Astrocyte (in vitro differentiated cells and primary cell): Measurements from ENCODE around the gene PGM2L1. TPM values are rescaled to one million over a fixed set of nuclear protein-coding genes. Genes with fewer than 3 reads are reported as not detected.

Experiments used
- DNase-seq: peaks from one replicate; pipeline ENCODE4 v3.0.0-alpha.2; 2010; ENCODE audit warnings: low read depth
- FAIRE-seq: peaks from 2 replicates; lab custom pipeline; 2011; peaks lifted over from hg19 to GRCh38; lab: Jason Lieb, UNC
- H2AFZ ChIP-seq: 2 replicates; pipeline ENCODE4 v1.6.0; 2012; ENCODE audit warnings: low read depth, low read length, inconsistent platforms
- H3K27ac ChIP-seq: 2 replicates; pipeline ENCODE4 v1.5.1; 2011; ENCODE audit warnings: low read depth, low read length, inconsistent platforms
- H3K27me3 ChIP-seq: 2 replicates; pipeline ENCODE4 v1.6.0; 2011; ENCODE audit warnings: low read length, inconsistent platforms; ENCODE audit not compliant: insufficient read depth
- H3K36me3 ChIP-seq: 2 replicates; pipeline ENCODE4 v1.5.1; 2011; ENCODE audit warnings: low read length, inconsistent platforms; ENCODE audit not compliant: insufficient read depth
- H3K4me1 ChIP-seq: 2 replicates; pipeline ENCODE4 v1.5.1; 2011; ENCODE audit warnings: low read length, inconsistent platforms; ENCODE audit not compliant: insufficient read depth
- H3K4me2 ChIP-seq: 2 replicates; pipeline ENCODE4 v1.6.0; 2012; ENCODE audit warnings: low read length, inconsistent platforms
- H3K4me3 ChIP-seq: 2 replicates; pipeline ENCODE4 v1.5.1; 2011; ENCODE audit warnings: low read depth, mild to moderate bottlenecking, low read length, inconsistent platforms; ENCODE audit not compliant: insufficient read depth
- H3K79me2 ChIP-seq: 2 replicates; pipeline ENCODE4 v1.6.0; 2012; ENCODE audit warnings: mild to moderate bottlenecking, low read length, inconsistent platforms; ENCODE audit not compliant: insufficient read depth
- H3K9ac ChIP-seq: 2 replicates; pipeline ENCODE4 v1.6.0; 2012; ENCODE audit warnings: mild to moderate bottlenecking, low read length, inconsistent platforms
- H3K9me3 ChIP-seq: 2 replicates; pipeline ENCODE4 v1.5.1; 2012; ENCODE audit warnings: low read depth, mild to moderate bottlenecking, low read length, inconsistent platforms; ENCODE audit not compliant: insufficient read depth
- H4K20me1 ChIP-seq: 2 replicates; pipeline ENCODE4 v1.6.0; 2012; ENCODE audit warnings: low read length, inconsistent platforms; ENCODE audit not compliant: insufficient read depth
- H3K27ac Mint-ChIP-seq: one replicate; pipeline ENCODE4 v1.8.0; 2021; ENCODE audit warnings: mild to moderate bottlenecking, mixed read lengths; ENCODE audit not compliant: unreplicated experiment
- H3K27me3 Mint-ChIP-seq: one replicate; pipeline ENCODE4 v1.8.0; 2021; ENCODE audit warnings: low read depth, mixed read lengths; ENCODE audit not compliant: unreplicated experiment
- H3K36me3 Mint-ChIP-seq: one replicate; pipeline ENCODE4 v1.8.0; 2021; ENCODE audit warnings: low read depth, mixed read lengths; ENCODE audit not compliant: unreplicated experiment
- H3K4me1 Mint-ChIP-seq: one replicate; pipeline ENCODE4 v1.8.0; 2021; ENCODE audit warnings: low read depth, mixed read lengths; ENCODE audit not compliant: unreplicated experiment
- H3K4me3 Mint-ChIP-seq: one replicate; pipeline ENCODE4 v1.8.0; 2021; ENCODE audit warnings: mild to moderate bottlenecking, moderate library complexity, mixed read lengths; ENCODE audit not compliant: unreplicated experiment
- H3K9me3 Mint-ChIP-seq: one replicate; pipeline ENCODE4 v1.8.0; 2021; ENCODE audit warnings: mild to moderate bottlenecking, mixed read lengths; ENCODE audit not compliant: unreplicated experiment
- EZH2 ChIP-seq: IDR thresholded peaks from 2 replicates; pipeline ENCODE4 v1.6.1; 2012; ENCODE audit warnings: mild to moderate bottlenecking, low read length, inconsistent platforms; ENCODE audit not compliant: insufficient read depth
- total RNA-seq: library from RNA; stranded (reverse); gene quantifications from 2 replicates; pipeline ENCODE4 v1.2.1, GENCODE V29; 2021
- TF ChIP-seq, protein P1 (sequence below): IDR thresholded peaks from 2 replicates; pipeline ENCODE4 v1.5.1; 2011; ENCODE audit warnings: low read depth, mild to moderate bottlenecking, inconsistent platforms, low read length, moderate library complexity; ENCODE audit not compliant: insufficient read depth

The PGM2L1 gene
- total RNA-seq, 1 donor from 2014 or later = 43.6 TPM

DNA sequence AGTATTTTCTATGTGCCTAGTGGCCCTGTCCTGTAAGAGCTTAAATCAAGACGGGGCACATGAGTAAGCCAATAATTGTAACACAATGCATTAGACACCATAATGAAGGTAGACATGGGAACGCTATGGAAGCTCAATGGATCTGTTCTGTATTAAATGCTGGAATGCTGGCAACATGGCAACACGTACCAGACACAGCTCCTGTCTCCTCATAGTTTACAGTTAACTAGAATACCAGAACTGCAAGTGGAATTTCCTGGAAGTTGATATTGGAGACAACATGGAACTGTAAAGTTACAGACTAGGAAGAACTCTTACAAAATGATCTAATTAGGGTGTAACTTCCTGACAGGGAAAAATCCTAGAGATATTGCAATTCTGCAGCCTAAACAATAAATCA lies 99.2 kb downstream of the PGM2L1 start:
- FAIRE-seq = peak; percentile 59

DNA sequence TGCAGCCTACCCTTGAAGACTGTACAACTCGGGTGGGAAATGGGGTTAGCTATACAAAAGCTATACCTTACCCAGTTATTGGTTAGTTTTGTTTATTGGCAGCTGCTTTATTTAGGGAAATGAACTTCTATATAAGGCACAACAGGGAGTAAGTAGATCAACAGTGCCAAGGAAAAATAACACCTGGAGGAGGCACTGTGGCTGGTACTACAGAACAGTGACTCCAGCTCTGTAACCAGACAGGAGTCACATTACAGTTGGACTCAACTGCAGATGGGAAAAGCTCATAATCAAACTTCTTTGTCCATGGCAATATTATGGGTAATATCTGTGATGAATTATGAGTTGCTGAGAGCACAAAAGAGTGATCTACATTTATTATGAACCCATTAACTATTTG lies 100.7 kb downstream of the PGM2L1 start:
- Histone ChIP-seq H3K9me3 (no peaks in the 10 kb centered on the region), H3K27ac (no peak overlapping the region), H3K36me3 (no peaks in the 10 kb centered on the region), H3K27me3 (no peaks in the 10 kb centered on the region), H3K4me2 (no peak overlapping the region), H3K4me1 (no peaks in the 10 kb centered on the region), H3K4me3 (no peak overlapping the region), H3K9ac (no peak overlapping the region), H3K79me2 (no peaks in the 10 kb centered on the region), H2AFZ (no peak overlapping the region), H4K20me1 (no peaks in the 10 kb centered on the region)
- H3K36me3 Mint-ChIP-seq = peaks cover 4% of the 10 kb centered on the region
- H3K9me3 Mint-ChIP-seq = peaks cover 12% of the 10 kb centered on the region
- FAIRE-seq (no peak), DNase-seq (no peak)
- H3K4me1 Mint-ChIP-seq = no peaks in the 10 kb centered on the region
- peaks cover 3% of the 10 kb centered on the region for H3K27me3 Mint-ChIP-seq
- no peak overlapping the region for H3K4me3 Mint-ChIP-seq
- no peak overlapping the region for H3K27ac Mint-ChIP-seq
- TF ChIP-seq, protein P1, sequence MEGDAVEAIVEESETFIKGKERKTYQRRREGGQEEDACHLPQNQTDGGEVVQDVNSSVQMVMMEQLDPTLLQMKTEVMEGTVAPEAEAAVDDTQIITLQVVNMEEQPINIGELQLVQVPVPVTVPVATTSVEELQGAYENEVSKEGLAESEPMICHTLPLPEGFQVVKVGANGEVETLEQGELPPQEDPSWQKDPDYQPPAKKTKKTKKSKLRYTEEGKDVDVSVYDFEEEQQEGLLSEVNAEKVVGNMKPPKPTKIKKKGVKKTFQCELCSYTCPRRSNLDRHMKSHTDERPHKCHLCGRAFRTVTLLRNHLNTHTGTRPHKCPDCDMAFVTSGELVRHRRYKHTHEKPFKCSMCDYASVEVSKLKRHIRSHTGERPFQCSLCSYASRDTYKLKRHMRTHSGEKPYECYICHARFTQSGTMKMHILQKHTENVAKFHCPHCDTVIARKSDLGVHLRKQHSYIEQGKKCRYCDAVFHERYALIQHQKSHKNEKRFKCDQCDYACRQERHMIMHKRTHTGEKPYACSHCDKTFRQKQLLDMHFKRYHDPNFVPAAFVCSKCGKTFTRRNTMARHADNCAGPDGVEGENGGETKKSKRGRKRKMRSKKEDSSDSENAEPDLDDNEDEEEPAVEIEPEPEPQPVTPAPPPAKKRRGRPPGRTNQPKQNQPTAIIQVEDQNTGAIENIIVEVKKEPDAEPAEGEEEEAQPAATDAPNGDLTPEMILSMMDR = no peak
- no peak for TF ChIP-seq EZH2

More for the DNA sequence above, 99.2 kb downstream of the PGM2L1 start:
- H3K4me2 ChIP-seq = no peak overlapping the region
- H3K9ac ChIP-seq = no peak overlapping the region
- Mint-ChIP-seq H3K9me3 (peaks cover 8% of the 10 kb centered on the region), H3K4me3 (no peak overlapping the region), H3K36me3 (peaks cover 2% of the 10 kb centered on the region), H3K27ac (no peak overlapping the region), H3K27me3 (peaks cover 1% of the 10 kb centered on the region), H3K4me1 (no peaks in the 10 kb centered on the region)
- H3K79me2 ChIP-seq = no peaks in the 10 kb centered on the region
- no peaks in the 10 kb centered on the region for H3K27me3 ChIP-seq
- H3K9me3 ChIP-seq = no peaks in the 10 kb centered on the region
- H3K4me1 ChIP-seq = no peaks in the 10 kb centered on the region
- no peak overlapping the region for H3K27ac ChIP-seq
- H4K20me1 ChIP-seq = no peaks in the 10 kb centered on the region
- no peak overlapping the region for H2AFZ ChIP-seq
- TF ChIP-seq, protein P1 = no peak
- no peak for TF ChIP-seq EZH2
- no peaks in the 10 kb centered on the region for H3K36me3 ChIP-seq
- no peak overlapping the region for H3K4me3 ChIP-seq
- DNase-seq = no peak

DNA sequence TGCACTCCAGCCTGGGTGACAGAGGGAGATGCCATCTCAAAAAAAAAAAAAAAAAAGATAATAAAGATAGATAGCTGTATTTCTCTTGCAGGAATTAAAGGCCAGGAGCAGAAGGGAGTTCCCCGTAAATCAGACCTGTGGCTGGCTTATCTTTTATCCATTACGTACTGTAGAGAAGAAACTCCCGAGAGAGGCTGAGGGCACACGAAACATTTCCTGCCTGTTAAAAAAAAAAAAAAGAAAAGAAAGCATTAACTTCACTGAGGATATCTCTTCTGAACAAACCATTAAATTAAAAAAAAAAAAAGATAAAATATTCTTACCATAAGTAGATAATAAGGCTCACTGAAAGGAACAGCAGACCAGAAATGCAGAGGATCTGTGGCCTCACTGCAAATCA lies 109.3 kb downstream of the PGM2L1 start:
- Mint-ChIP-seq H3K4me1 (peaks cover 9% of the 10 kb centered on the region), H3K9me3 (peaks cover 3% of the 10 kb centered on the region), H3K36me3 (peaks cover 2% of the 10 kb centered on the region), H3K4me3 (no peak overlapping the region), H3K27ac (no peak overlapping the region), H3K27me3 (peaks cover 5% of the 10 kb centered on the region)
- TF ChIP-seq EZH2 = no peak
- TF ChIP-seq, protein P1 = no peak
- H3K79me2 ChIP-seq = no peaks in the 10 kb centered on the region
- no peak overlapping the region for H3K4me2 ChIP-seq
- H3K36me3 ChIP-seq = no peaks in the 10 kb centered on the region
- peak overlapping the region; percentile 51 for H3K9ac ChIP-seq
- peak overlapping the region; percentile 79 for H3K27ac ChIP-seq
- no peaks in the 10 kb centered on the region for H4K20me1 ChIP-seq
- no peaks in the 10 kb centered on the region for H3K9me3 ChIP-seq
- DNase-seq (peak; percentile 64), FAIRE-seq (no peak)
- H3K4me1 ChIP-seq = peaks cover 15% of the 10 kb centered on the region
- no peak overlapping the region for H2AFZ ChIP-seq
- no peaks in the 10 kb centered on the region for H3K27me3 ChIP-seq
- H3K4me3 ChIP-seq = no peak overlapping the region
